Hematopoietic multipotent progenitor cell (in vitro differentiated cells): ENCODE data around the gene MYRIP. TPM values are rescaled to one million over a fixed set of nuclear protein-coding genes. Genes with fewer than 3 reads are reported as not detected.
"Not testable (repeated sequence)": the region's sequence is repeated elsewhere in the genome, so short reads cannot be mapped to it uniquely, and the experiment has no call there.

Source experiments
- DNase-seq, 3 donors: peaks; one replicate each; pipeline ENCODE4 v3.0.0-alpha.2; 2011 to 2015; ENCODE audit warnings: low read depth in 2 of 3, low spot score in 2 of 3
- total RNA-seq: library from RNA; depleted of rRNA; stranded (reverse); fragments of >200 nt; gene quantifications from one replicate; pipeline ENCODE4 v1.2.3, GENCODE V29; 2012

MYRIP gene
- total RNA-seq, 1 donor: under 0.01 TPM

- DNase-seq: no peak
These were observed 307.2 kb downstream of the MYRIP start for GRCh38 chr3:40116478-40117177.

- no peak for DNase-seq
These were observed 308.7 kb downstream of the MYRIP start for GRCh38 chr3:40118091-40118490.

DNA sequence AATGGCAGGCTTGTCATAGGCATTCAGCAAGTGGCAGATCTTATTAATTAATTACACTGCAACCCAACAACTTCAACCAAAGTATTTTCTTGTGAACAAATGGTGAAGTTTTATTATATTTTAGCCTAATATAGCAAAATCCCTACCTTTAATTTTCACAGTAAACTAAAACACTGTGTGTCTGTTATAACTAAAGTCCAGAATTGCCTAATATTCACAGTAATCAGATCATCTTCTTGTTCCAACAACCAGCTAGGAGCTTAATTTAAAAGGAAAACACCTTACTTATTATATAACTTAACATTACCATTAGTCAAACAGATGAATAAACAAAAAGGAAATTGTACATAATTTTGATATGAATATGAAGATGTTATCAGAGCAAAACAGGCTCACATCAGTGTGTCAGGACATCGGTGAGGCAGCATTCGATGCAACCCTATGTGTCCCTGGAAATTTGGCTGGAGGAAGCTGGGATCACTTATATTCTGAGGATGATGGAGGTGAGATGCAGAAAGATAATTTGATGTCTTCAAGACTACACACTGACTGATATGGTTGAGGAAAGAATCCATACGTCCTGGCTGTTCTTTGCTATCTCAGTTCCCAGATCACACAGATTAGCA lies 310.8 kb downstream of the MYRIP start:
- no peak for DNase-seq

GRCh38 chr3:40120806-40121205 lies 311.4 kb downstream of the MYRIP start:
- no peak for DNase-seq

DNA sequence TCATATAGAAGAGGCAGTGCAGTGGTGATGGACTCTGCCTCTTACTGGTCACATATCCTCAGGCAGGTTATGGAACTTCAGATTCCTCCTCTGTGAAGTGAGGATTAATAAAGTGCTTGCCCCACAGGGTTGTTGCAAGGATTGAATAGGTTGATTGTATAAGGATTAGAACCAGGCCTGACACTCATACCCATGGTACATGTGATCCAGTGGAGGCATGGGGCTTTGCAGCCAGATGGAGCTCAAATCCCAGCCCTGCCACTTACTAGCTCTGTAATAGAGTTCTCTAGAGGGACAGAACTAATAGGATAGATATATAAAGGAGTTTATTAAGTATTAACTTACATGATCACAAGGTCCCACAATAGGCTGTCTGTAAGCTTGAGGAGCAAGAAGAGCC lies 315.5 kb downstream of the MYRIP start:
- DNase-seq: no peak

DNA sequence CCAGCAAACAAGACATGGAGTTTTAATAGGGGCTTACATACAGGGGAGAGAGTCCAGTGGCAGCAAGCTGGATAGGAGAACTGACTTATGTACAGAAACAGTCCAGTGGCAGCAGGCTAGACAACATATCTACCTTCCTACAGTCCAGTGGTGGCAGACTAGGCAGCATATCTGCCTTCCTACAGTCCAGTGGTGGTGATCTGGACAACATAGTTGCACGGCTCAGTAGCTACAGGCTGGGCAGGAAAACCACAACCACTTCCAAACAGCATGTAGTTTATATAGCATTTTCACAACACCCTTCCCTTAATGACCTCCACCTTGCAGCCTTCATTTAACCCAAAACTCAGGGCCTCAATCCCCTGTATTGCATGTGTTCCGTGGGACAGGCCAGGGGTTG lies 318.8 kb downstream of the MYRIP start:
- DNase-seq: no peak

DNA sequence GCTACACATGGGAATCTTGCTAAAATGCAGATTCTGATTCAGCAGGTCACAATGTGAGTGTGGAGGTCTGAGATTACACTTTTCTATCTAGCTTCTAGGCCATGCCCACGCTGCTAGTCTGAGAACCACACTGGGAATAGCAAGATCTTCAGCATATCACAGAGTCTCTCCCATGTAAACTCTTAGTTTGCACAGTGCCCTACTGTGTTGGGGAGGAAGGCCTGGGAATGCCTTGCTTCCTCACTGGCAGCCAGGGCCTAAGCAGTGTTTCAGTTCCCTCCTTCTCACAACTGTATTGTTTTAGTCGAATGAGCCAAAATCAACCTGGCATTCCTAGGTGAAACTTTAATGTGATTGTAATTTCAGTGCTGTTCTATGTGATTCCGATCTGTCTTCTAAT lies 320.1 kb downstream of the MYRIP start:
- no peak for DNase-seq

DNA sequence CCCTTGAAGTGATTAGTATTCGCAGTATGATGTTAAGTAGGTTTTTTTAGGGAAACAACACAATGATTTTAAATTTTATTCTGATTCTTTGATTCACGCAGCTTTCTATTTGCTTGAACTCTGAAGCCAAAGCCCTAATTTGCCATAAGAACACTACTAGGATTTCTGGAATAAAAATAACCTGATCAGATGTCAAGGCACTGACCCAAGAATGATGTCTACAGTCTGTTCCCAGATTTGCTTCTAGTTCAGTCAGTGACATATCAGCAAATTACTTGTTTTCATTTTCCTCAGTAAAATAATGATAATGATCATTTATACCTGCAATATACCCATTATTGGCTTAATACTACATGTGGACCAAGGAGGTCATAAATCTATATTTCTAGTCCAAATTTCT lies 320.6 kb downstream of the MYRIP start:
- DNase-seq: no peak

GRCh38 chr3:40130721-40131120 lies 321.3 kb downstream of the MYRIP start:
- DNase-seq: no peak

DNA sequence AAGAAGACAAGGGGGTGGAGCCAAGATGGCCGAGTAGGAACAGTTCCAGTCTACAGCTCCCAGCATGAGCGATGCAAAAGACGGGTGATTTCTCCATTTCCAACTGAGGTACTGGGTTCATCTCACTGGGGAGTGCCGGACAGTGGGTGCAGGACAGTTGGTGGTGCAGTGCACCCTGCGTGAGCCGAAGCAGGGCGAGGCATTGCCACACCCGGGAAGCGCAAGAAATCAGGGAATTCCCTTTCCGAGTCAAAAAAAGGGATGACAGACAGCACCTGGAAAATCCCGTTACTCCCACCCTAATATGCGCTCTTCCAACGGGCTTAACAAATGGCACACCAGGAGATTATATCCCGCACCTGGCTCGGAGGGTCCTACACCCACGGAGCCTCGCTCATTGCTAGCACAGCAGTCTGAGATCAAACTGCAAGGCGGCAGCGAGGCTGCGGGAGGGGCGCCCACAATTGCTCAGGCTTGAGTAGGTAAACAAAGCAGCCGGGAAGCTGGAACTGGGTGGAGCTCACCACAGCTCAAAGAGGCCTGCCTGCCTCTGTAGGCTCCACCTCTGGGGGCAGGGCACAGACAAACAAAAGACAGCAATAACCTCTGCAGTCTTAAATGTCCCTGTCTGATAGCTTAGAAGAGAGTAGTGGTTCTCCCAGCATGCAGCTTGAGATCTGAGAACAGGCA lies 324.6 kb downstream of the MYRIP start:
- not testable (repeated sequence) for DNase-seq

GRCh38 chr3:40137591-40138295 lies 328.3 kb downstream of the MYRIP start:
- DNase-seq: no peak

- DNase-seq: no peak
These were observed 334.1 kb downstream of the MYRIP start for GRCh38 chr3:40143283-40144090.

DNA sequence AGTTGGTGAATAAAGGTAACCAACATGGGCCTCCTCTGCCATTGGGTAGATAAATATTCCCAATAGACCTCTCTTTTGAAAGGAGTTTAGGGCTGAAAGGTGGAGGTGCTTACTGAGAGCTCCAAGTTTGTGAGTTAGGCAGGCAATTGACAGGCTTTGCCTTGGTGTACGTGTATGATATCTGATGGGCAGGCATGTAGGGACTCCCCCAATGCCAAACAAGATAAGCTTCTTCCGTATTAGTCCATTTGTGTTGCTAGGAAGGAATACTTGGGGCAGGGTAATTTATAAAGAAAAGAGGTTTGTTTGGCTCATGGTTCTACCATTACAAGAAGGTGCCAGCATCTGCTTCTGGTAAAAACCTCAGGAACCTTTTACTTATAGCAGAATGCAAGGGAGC lies 339.4 kb downstream of the MYRIP start:
- DNase-seq: no peak

- no peak for DNase-seq
These were observed 343.2 kb downstream of the MYRIP start for GRCh38 chr3:40152482-40153133.

GRCh38 chr3:40160933-40161332 lies 351.5 kb downstream of the MYRIP start:
- DNase-seq: no peak

DNA sequence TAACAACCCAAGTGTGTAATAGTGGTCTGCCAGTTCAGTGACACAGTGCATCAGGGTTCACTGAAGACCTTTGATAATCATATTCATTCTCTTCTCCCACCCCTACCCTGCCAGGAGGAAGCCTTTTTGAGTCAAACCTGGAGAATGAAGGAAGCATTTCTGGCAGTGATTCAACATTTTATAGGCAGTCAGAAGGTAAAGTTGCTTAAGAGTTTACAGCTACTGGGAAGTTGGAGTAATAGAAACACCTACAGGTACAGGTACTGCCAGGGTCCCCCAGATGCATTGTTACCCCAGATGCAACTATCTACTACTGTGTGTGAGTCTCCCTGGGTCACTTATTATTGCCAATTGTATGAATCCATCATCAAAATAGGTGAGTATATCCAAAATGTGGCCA lies 353.2 kb downstream of the MYRIP start:
- no peak for DNase-seq

DNA sequence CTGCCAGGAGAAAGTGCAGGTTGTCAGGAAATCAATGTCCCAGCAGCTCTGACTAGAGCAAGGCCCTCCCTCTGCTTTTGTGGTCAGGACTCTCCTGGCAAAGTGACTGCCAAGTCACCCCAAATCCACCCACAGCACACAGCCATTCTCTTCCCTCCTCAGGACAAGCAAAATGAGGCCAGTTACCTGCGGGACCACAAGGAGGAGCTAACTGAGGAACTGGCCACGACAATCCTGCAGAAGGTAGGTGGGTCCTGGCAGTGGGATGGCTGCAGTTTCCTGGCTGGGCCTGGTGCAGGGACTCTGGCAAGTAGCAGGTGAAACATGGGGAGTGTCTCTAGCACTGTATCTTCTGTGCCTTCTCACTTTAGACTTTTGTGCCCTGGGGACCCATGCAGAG lies 357.6 kb downstream of the MYRIP start:
- no peak for DNase-seq

DNA sequence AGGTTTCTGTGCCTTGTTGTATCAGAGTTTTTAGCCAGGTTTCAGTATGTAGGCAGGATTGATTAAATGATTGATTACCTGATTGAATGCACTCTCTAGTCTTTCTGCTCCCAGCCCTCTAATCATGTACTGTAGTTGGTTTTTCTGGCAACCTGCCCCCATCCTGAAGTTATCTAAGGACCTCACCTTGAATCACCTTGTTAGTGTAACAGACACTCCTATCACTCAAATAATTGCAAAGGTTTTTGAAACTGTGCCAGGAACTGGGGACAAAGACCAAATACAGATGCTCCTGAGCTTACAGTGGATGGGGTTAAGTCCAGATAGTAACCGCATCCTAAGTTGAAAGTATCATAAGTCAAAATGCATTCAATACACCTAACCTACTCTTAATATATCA lies 358.5 kb downstream of the MYRIP start:
- no peak for DNase-seq

DNA sequence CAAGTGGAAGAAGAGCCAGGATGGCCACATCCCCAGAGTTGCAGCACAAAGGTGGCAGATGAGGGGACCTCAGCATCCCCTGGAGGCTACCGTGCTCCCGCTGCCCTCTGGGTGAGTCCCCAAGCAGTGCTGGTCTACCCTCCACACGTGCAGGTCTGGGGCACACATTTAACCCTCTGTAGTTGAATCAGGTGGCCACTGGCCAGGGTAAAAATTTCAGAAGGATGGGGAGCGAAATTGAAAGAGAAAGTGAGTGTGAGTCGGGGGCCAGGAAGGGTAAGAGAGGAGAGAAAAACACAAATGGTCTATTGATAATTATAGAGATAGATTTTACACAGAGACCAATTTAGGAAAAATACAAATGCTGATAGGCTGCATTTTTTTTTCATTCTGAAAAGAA lies 360.6 kb downstream of the MYRIP start:
- DNase-seq: no peak

DNA sequence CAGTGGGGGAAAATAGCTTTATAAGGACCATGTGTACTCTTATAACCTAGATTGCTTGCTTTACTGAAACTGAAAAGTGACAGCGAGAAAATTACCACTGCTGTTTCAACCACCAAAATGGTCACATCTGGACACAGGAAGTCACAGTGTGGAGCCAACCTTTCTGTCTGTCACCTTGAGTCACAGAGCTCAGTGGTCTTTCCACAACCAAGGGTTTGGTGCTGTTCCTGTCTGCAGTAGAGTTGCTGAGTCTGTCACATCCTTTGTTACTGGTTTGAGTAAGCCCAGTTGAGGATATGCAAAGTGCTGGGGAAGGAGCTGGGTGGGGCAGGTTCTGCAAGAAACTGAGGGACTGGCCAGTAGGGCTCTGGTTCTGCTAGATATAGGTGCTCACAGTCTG lies 361.0 kb downstream of the MYRIP start:
- no peak for DNase-seq
